GM23338 (cell line): ENCODE measurements around the gene SLC9A9. TPM values are rescaled to one million over a fixed set of nuclear protein-coding genes. Genes with fewer than 3 reads are reported as not detected.

Experiments
- ATAC-seq: fragments of 200-7000 bp; cut with Tn5 transposase; 3 replicates; pipeline ENCODE4 v1.9.1; 2020
- DNase-seq: peaks from one replicate; pipeline ENCODE4 v3.0.0-alpha.2; 2015; ENCODE audit warnings: low spot score
- H2AFZ ChIP-seq: fragments of 200-600 bp; sonication (generic); 2 replicates; pipeline ENCODE4 v1.8.0; 2016; ENCODE audit warnings: antibody characterized with exemption, mild to moderate bottlenecking, moderate library complexity
- H3F3A ChIP-seq: fragments of 200-600 bp; sonication (generic); replicated peaks from 2 replicates; pipeline ENCODE4 v1.8.0; 2017; ENCODE audit warnings: antibody characterized with exemption, mixed run types, low read depth
- H3K27ac ChIP-seq: fragments of 200-600 bp; sonication (generic); 2 replicates; pipeline ENCODE4 v1.6.1; 2016; ENCODE audit warnings: low read depth
- H3K27me3 ChIP-seq: fragments of 200-600 bp; sonication (generic); 2 replicates; pipeline ENCODE4 v1.8.0; 2016; ENCODE audit warnings: mild to moderate bottlenecking, mixed run types, moderate library complexity; ENCODE audit not compliant: insufficient read depth
- H3K36me3 ChIP-seq: fragments of 200-600 bp; sonication (generic); 2 replicates; pipeline ENCODE4 v1.8.0; 2016; ENCODE audit warnings: mild to moderate bottlenecking; ENCODE audit not compliant: insufficient read depth
- H3K4me1 ChIP-seq: fragments of 200-600 bp; sonication (generic); 2 replicates; pipeline ENCODE4 v1.8.0; 2016; ENCODE audit warnings: mild to moderate bottlenecking, moderate library complexity; ENCODE audit not compliant: insufficient read depth
- H3K4me2 ChIP-seq: fragments of 200-600 bp; sonication (generic); 2 replicates; pipeline ENCODE4 v1.7.1; 2017; ENCODE audit warnings: mixed run types
- H3K4me3 ChIP-seq: fragments of 200-600 bp; sonication (generic); 2 replicates; pipeline ENCODE4 v1.6.1; 2016; ENCODE audit warnings: mixed run types
- H3K79me2 ChIP-seq: fragments of 200-600 bp; sonication (generic); replicated peaks from 2 replicates; pipeline ENCODE4 v1.8.0; 2017; ENCODE audit warnings: mild to moderate bottlenecking; ENCODE audit not compliant: insufficient read depth
- H3K9me2 ChIP-seq: fragments of 200-600 bp; sonication (generic); 2 replicates; pipeline ENCODE4 v1.8.0; 2017; ENCODE audit not compliant: insufficient read depth
- H4K20me1 ChIP-seq: fragments of 200-600 bp; sonication (generic); replicated peaks from 2 replicates; pipeline ENCODE4 v1.8.0; 2017; ENCODE audit warnings: mild to moderate bottlenecking; ENCODE audit not compliant: insufficient read depth
- H3K27ac Mint-ChIP-seq: 2 replicates; pipeline ENCODE4 v1.8.0; 2020; ENCODE audit warnings: inconsistent platforms, mild to moderate bottlenecking, moderate library complexity, mixed read lengths
- H3K27me3 Mint-ChIP-seq: 3 replicates; pipeline ENCODE4 v1.8.0; 2022; ENCODE audit warnings: low read depth, mild to moderate bottlenecking, moderate library complexity, mixed read lengths, inconsistent platforms; ENCODE audit not compliant: insufficient read depth, poor library complexity
- H3K36me3 Mint-ChIP-seq: 3 replicates; pipeline ENCODE4 v1.8.0; 2021; ENCODE audit warnings: low read depth, mild to moderate bottlenecking, inconsistent platforms, moderate library complexity, mixed read lengths
- H3K4me1 Mint-ChIP-seq: 3 replicates; pipeline ENCODE4 v1.8.0; 2020; ENCODE audit warnings: mild to moderate bottlenecking, inconsistent platforms, mixed read lengths
- H3K4me3 Mint-ChIP-seq: 3 replicates; pipeline ENCODE4 v1.8.0; 2021; ENCODE audit warnings: moderate library complexity, mild to moderate bottlenecking, inconsistent platforms, mixed read lengths
- H3K9me3 Mint-ChIP-seq: 3 replicates; pipeline ENCODE4 v1.8.0; 2020; ENCODE audit warnings: moderate library complexity, mild to moderate bottlenecking, inconsistent platforms, mixed read lengths
- CREB1 ChIP-seq: fragments of 250-450 bp; sonication (Bioruptor Pico); IDR thresholded peaks from 2 replicates; pipeline ENCODE4 v1.5.0; 2020; ENCODE audit warnings: low read depth, mild to moderate bottlenecking, moderate library complexity
- EZH2 ChIP-seq: fragments of 200-600 bp; sonication (generic); IDR thresholded peaks from one replicate; pipeline ENCODE4 v1.8.0; 2017; ENCODE audit warnings: antibody characterized with exemption, mild to moderate bottlenecking, low read depth; ENCODE audit not compliant: unreplicated experiment
- EZH2phosphoT487 ChIP-seq: fragments of 200-600 bp; sonication (generic); IDR thresholded peaks from one replicate; pipeline ENCODE4 v1.8.1; 2018; ENCODE audit warnings: antibody characterized with exemption; ENCODE audit not compliant: unreplicated experiment
- JUNB ChIP-seq: IDR thresholded peaks from one replicate; pipeline ENCODE4 v1.6.1; 2016; ENCODE audit warnings: antibody characterized with exemption; ENCODE audit not compliant: unreplicated experiment
- NANOG ChIP-seq: IDR thresholded peaks from 2 replicates; pipeline ENCODE4 v1.6.1; 2016; ENCODE audit warnings: antibody characterized with exemption, borderline replicate concordance
- POLR2AphosphoS5 ChIP-seq: IDR thresholded peaks from 2 replicates; pipeline ENCODE4 v1.6.1; 2016; ENCODE audit warnings: antibody characterized with exemption, low read depth
- STAT1 ChIP-seq: IDR thresholded peaks from one replicate; pipeline ENCODE4 v1.6.1; 2016; ENCODE audit warnings: antibody characterized with exemption; ENCODE audit not compliant: unreplicated experiment
- ZNF114 ChIP-seq: fragments of 250-450 bp; sonication (Bioruptor Pico); IDR thresholded peaks from 2 replicates; pipeline ENCODE4 v1.5.0; 2020; ENCODE audit warnings: mild to moderate bottlenecking, moderate library complexity
- ZNF331 ChIP-seq: fragments of 250-450 bp; sonication (Bioruptor Pico); IDR thresholded peaks from 2 replicates; pipeline ENCODE4 v1.5.0; 2020; ENCODE audit warnings: low read depth, mild to moderate bottlenecking, moderate library complexity
- polyA plus RNA-seq: library from polyadenylated mRNA; unstranded; fragments of >200 nt; fragmentation: Nextera tagmentation; extraction: Ambion mirVana; gene quantifications from 2 replicates; pipeline ENCODE4 v1.2.1, GENCODE V29; 2016
- total RNA-seq: library from RNA; depleted of rRNA; stranded (reverse); fragments of >200 nt; shearing (Covaris generic); gene quantifications from 2 replicates; pipeline ENCODE4 v1.2.3, GENCODE V29; 2014
- TF ChIP-seq, protein P1 (sequence below), 2 experiments: fragments of 200-600 bp in 1 of 2; sonication (generic) in 1 of 2; conservative IDR thresholded peaks; 2 replicates each; pipeline versions ENCODE4 v1.5.1 to v1.6.1; 2016 to 2017; ENCODE audit warnings: antibody characterized with exemption in 2 of 2, low read depth in 2 of 2, mild to moderate bottlenecking in 2 of 2, moderate library complexity in 1 of 2
- TF ChIP-seq, protein P2 (sequence below): IDR thresholded peaks from 2 replicates; pipeline ENCODE4 v1.6.1; 2016; ENCODE audit warnings: antibody characterized with exemption
- TF ChIP-seq, protein P3 (sequence below): fragments of 250-450 bp; sonication (Bioruptor Pico); IDR thresholded peaks from 2 replicates; pipeline ENCODE4 v1.5.0; 2020; ENCODE audit warnings: mild to moderate bottlenecking, moderate library complexity
- TF ChIP-seq, protein P4 (sequence below): IDR thresholded peaks from one replicate; pipeline ENCODE4 v1.6.1; 2018; ENCODE audit warnings: antibody characterized with exemption; ENCODE audit not compliant: unreplicated experiment

Gene SLC9A9
- total and polyA plus RNA-seq, 2 experiments from 2014 or later = 1.3 to 1.6 TPM

DNA sequence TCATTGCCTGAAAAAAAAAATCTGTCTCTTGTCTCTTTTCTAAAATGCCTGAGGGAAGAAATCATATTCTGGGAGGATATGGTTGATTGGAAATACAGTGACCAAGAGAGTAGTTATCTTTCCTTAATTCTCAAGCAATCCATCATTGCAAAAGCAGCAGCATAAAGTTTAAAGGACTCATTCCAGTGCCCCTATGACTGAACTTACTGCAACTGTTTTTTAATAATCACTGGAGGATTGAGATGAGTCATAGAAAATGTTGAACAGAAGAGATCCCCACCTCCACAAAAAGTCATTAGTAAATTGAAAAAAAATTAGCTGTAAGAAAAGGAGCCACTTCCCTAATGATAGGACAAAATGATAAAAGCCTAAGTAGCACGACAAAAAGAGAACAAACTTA lies 121.5 kb downstream of the SLC9A9 start:
- Histone ChIP-seq H3K4me3 (no peak overlapping the region), H2AFZ (no peak overlapping the region), H3F3A (no peaks in the 10 kb centered on the region), H3K4me2 (no peak overlapping the region), H4K20me1 (no peaks in the 10 kb centered on the region), H3K9me2 (peaks cover 10% of the 10 kb centered on the region), H3K27ac (no peak overlapping the region), H3K36me3 (no peaks in the 10 kb centered on the region), H3K27me3 (no peaks in the 10 kb centered on the region), H3K79me2 (no peaks in the 10 kb centered on the region), H3K4me1 (no peaks in the 10 kb centered on the region)
- ATAC-seq (no peak), DNase-seq (no peak)
- Mint-ChIP-seq H3K36me3 (no peaks in the 10 kb centered on the region), H3K4me3 (no peak overlapping the region), H3K9me3 (no peaks in the 10 kb centered on the region), H3K4me1 (no peaks in the 10 kb centered on the region), H3K27me3 (no peaks in the 10 kb centered on the region), H3K27ac (no peak overlapping the region)
- TF ChIP-seq, protein P1, sequence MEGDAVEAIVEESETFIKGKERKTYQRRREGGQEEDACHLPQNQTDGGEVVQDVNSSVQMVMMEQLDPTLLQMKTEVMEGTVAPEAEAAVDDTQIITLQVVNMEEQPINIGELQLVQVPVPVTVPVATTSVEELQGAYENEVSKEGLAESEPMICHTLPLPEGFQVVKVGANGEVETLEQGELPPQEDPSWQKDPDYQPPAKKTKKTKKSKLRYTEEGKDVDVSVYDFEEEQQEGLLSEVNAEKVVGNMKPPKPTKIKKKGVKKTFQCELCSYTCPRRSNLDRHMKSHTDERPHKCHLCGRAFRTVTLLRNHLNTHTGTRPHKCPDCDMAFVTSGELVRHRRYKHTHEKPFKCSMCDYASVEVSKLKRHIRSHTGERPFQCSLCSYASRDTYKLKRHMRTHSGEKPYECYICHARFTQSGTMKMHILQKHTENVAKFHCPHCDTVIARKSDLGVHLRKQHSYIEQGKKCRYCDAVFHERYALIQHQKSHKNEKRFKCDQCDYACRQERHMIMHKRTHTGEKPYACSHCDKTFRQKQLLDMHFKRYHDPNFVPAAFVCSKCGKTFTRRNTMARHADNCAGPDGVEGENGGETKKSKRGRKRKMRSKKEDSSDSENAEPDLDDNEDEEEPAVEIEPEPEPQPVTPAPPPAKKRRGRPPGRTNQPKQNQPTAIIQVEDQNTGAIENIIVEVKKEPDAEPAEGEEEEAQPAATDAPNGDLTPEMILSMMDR (conservative IDR thresholded peaks at IDR 0.05; ENCODE audit: low read depth in 2 of 2) = no peak
- TF ChIP-seq, protein P2, sequence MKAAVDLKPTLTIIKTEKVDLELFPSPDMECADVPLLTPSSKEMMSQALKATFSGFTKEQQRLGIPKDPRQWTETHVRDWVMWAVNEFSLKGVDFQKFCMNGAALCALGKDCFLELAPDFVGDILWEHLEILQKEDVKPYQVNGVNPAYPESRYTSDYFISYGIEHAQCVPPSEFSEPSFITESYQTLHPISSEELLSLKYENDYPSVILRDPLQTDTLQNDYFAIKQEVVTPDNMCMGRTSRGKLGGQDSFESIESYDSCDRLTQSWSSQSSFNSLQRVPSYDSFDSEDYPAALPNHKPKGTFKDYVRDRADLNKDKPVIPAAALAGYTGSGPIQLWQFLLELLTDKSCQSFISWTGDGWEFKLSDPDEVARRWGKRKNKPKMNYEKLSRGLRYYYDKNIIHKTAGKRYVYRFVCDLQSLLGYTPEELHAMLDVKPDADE = no peak
- TF ChIP-seq EZH2 (no peak), POLR2AphosphoS5 (no peak), CREB1 (CRISPR knock-in tag) (no peak), EZH2phosphoT487 (no peak), STAT1 (no peak), ZNF331 (CRISPR knock-in tag) (no peak), JUNB (no peak), NANOG (no peak), ZNF114 (no peak)
- TF ChIP-seq, protein P3, sequence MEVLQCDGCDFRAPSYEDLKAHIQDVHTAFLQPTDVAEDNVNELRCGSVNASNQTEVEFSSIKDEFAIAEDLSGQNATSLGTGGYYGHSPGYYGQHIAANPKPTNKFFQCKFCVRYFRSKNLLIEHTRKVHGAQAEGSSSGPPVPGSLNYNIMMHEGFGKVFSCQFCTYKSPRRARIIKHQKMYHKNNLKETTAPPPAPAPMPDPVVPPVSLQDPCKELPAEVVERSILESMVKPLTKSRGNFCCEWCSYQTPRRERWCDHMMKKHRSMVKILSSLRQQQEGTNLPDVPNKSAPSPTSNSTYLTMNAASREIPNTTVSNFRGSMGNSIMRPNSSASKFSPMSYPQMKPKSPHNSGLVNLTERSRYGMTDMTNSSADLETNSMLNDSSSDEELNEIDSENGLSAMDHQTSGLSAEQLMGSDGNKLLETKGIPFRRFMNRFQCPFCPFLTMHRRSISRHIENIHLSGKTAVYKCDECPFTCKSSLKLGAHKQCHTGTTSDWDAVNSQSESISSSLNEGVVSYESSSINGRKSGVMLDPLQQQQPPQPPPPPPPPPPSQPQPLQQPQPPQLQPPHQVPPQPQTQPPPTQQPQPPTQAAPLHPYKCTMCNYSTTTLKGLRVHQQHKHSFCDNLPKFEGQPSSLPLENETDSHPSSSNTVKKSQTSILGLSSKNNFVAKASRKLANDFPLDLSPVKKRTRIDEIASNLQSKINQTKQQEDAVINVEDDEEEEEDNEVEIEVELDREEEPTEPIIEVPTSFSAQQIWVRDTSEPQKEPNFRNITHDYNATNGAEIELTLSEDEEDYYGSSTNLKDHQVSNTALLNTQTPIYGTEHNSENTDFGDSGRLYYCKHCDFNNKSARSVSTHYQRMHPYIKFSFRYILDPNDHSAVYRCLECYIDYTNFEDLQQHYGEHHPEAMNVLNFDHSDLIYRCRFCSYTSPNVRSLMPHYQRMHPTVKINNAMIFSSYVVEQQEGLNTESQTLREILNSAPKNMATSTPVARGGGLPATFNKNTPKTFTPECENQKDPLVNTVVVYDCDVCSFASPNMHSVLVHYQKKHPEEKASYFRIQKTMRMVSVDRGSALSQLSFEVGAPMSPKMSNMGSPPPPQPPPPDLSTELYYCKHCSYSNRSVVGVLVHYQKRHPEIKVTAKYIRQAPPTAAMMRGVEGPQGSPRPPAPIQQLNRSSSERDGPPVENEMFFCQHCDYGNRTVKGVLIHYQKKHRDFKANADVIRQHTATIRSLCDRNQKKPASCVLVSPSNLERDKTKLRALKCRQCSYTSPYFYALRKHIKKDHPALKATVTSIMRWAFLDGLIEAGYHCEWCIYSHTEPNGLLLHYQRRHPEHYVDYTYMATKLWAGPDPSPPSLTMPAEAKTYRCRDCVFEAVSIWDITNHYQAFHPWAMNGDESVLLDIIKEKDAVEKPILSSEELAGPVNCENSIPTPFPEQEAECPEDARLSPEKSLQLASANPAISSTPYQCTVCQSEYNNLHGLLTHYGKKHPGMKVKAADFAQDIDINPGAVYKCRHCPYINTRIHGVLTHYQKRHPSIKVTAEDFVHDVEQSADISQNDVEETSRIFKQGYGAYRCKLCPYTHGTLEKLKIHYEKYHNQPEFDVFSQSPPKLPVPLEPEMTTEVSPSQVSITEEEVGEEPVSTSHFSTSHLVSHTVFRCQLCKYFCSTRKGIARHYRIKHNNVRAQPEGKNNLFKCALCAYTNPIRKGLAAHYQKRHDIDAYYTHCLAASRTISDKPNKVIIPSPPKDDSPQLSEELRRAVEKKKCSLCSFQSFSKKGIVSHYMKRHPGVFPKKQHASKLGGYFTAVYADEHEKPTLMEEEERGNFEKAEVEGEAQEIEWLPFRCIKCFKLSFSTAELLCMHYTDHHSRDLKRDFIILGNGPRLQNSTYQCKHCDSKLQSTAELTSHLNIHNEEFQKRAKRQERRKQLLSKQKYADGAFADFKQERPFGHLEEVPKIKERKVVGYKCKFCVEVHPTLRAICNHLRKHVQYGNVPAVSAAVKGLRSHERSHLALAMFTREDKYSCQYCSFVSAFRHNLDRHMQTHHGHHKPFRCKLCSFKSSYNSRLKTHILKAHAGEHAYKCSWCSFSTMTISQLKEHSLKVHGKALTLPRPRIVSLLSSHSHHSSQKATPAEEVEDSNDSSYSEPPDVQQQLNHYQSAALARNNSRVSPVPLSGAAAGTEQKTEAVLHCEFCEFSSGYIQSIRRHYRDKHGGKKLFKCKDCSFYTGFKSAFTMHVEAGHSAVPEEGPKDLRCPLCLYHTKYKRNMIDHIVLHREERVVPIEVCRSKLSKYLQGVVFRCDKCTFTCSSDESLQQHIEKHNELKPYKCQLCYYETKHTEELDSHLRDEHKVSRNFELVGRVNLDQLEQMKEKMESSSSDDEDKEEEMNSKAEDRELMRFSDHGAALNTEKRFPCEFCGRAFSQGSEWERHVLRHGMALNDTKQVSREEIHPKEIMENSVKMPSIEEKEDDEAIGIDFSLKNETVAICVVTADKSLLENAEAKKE (CRISPR knock-in tag) = no peak
- TF ChIP-seq, protein P4, sequence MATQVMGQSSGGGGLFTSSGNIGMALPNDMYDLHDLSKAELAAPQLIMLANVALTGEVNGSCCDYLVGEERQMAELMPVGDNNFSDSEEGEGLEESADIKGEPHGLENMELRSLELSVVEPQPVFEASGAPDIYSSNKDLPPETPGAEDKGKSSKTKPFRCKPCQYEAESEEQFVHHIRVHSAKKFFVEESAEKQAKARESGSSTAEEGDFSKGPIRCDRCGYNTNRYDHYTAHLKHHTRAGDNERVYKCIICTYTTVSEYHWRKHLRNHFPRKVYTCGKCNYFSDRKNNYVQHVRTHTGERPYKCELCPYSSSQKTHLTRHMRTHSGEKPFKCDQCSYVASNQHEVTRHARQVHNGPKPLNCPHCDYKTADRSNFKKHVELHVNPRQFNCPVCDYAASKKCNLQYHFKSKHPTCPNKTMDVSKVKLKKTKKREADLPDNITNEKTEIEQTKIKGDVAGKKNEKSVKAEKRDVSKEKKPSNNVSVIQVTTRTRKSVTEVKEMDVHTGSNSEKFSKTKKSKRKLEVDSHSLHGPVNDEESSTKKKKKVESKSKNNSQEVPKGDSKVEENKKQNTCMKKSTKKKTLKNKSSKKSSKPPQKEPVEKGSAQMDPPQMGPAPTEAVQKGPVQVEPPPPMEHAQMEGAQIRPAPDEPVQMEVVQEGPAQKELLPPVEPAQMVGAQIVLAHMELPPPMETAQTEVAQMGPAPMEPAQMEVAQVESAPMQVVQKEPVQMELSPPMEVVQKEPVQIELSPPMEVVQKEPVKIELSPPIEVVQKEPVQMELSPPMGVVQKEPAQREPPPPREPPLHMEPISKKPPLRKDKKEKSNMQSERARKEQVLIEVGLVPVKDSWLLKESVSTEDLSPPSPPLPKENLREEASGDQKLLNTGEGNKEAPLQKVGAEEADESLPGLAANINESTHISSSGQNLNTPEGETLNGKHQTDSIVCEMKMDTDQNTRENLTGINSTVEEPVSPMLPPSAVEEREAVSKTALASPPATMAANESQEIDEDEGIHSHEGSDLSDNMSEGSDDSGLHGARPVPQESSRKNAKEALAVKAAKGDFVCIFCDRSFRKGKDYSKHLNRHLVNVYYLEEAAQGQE = no peak
